Astrocyte (in vitro differentiated cells and primary cell): ENCODE measurements around the gene GALNT17. TPM values are rescaled to one million over a fixed set of nuclear protein-coding genes. Genes with fewer than 3 reads are reported as not detected.

Source experiments
- DNase-seq: peaks from one replicate; pipeline ENCODE4 v3.0.0-alpha.2; 2010; ENCODE audit warnings: low read depth
- FAIRE-seq: peaks from 2 replicates; lab custom pipeline; 2011; peaks lifted over from hg19 to GRCh38; lab: Jason Lieb, UNC
- H2AFZ ChIP-seq: 2 replicates; pipeline ENCODE4 v1.6.0; 2012; ENCODE audit warnings: low read depth, low read length, inconsistent platforms
- H3K27ac ChIP-seq: 2 replicates; pipeline ENCODE4 v1.5.1; 2011; ENCODE audit warnings: low read depth, low read length, inconsistent platforms
- H3K27me3 ChIP-seq: 2 replicates; pipeline ENCODE4 v1.6.0; 2011; ENCODE audit warnings: low read length, inconsistent platforms; ENCODE audit not compliant: insufficient read depth
- H3K36me3 ChIP-seq: 2 replicates; pipeline ENCODE4 v1.5.1; 2011; ENCODE audit warnings: low read length, inconsistent platforms; ENCODE audit not compliant: insufficient read depth
- H3K4me1 ChIP-seq: 2 replicates; pipeline ENCODE4 v1.5.1; 2011; ENCODE audit warnings: low read length, inconsistent platforms; ENCODE audit not compliant: insufficient read depth
- H3K4me2 ChIP-seq: 2 replicates; pipeline ENCODE4 v1.6.0; 2012; ENCODE audit warnings: low read length, inconsistent platforms
- H3K4me3 ChIP-seq: 2 replicates; pipeline ENCODE4 v1.5.1; 2011; ENCODE audit warnings: low read depth, mild to moderate bottlenecking, low read length, inconsistent platforms; ENCODE audit not compliant: insufficient read depth
- H3K79me2 ChIP-seq: 2 replicates; pipeline ENCODE4 v1.6.0; 2012; ENCODE audit warnings: mild to moderate bottlenecking, low read length, inconsistent platforms; ENCODE audit not compliant: insufficient read depth
- H3K9ac ChIP-seq: 2 replicates; pipeline ENCODE4 v1.6.0; 2012; ENCODE audit warnings: mild to moderate bottlenecking, low read length, inconsistent platforms
- H3K9me3 ChIP-seq: 2 replicates; pipeline ENCODE4 v1.5.1; 2012; ENCODE audit warnings: low read depth, mild to moderate bottlenecking, low read length, inconsistent platforms; ENCODE audit not compliant: insufficient read depth
- H4K20me1 ChIP-seq: 2 replicates; pipeline ENCODE4 v1.6.0; 2012; ENCODE audit warnings: low read length, inconsistent platforms; ENCODE audit not compliant: insufficient read depth
- H3K27ac Mint-ChIP-seq: one replicate; pipeline ENCODE4 v1.8.0; 2021; ENCODE audit warnings: mild to moderate bottlenecking, mixed read lengths; ENCODE audit not compliant: unreplicated experiment
- H3K27me3 Mint-ChIP-seq: one replicate; pipeline ENCODE4 v1.8.0; 2021; ENCODE audit warnings: low read depth, mixed read lengths; ENCODE audit not compliant: unreplicated experiment
- H3K36me3 Mint-ChIP-seq: one replicate; pipeline ENCODE4 v1.8.0; 2021; ENCODE audit warnings: low read depth, mixed read lengths; ENCODE audit not compliant: unreplicated experiment
- H3K4me1 Mint-ChIP-seq: one replicate; pipeline ENCODE4 v1.8.0; 2021; ENCODE audit warnings: low read depth, mixed read lengths; ENCODE audit not compliant: unreplicated experiment
- H3K4me3 Mint-ChIP-seq: one replicate; pipeline ENCODE4 v1.8.0; 2021; ENCODE audit warnings: mild to moderate bottlenecking, moderate library complexity, mixed read lengths; ENCODE audit not compliant: unreplicated experiment
- H3K9me3 Mint-ChIP-seq: one replicate; pipeline ENCODE4 v1.8.0; 2021; ENCODE audit warnings: mild to moderate bottlenecking, mixed read lengths; ENCODE audit not compliant: unreplicated experiment
- CTCF ChIP-seq: IDR thresholded peaks from 2 replicates; pipeline ENCODE4 v1.5.1; 2011; ENCODE audit warnings: low read depth, mild to moderate bottlenecking, inconsistent platforms, low read length, moderate library complexity; ENCODE audit not compliant: insufficient read depth
- EZH2 ChIP-seq: IDR thresholded peaks from 2 replicates; pipeline ENCODE4 v1.6.1; 2012; ENCODE audit warnings: mild to moderate bottlenecking, low read length, inconsistent platforms; ENCODE audit not compliant: insufficient read depth
- total RNA-seq: library from RNA; stranded (reverse); gene quantifications from 2 replicates; pipeline ENCODE4 v1.2.1, GENCODE V29; 2021

Gene GALNT17
- total RNA-seq, 1 donor from 2014 or later = 7.8 TPM

DNA sequence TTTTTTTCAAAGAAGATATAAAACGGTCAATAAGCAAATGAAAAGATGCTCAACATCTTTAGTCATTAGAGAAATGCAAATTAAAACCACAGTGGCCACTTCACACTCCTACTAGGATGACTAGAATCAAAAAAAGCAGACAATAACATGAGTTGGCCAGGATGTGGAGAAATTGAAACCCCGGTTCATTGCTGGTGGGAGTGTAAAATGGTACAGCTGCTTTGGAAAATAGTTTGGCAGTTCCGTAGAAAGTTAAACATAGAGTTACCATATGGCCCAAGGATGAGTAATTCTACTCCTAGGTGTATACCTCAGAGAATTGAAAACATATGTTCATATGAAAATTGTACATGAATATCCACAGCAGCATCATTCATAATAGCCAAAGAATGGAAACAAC, 573.3 kb downstream of the GALNT17 start:
- peak; percentile 67 for DNase-seq
- Mint-ChIP-seq H3K27me3 (peaks cover 2% of the 10 kb centered on the region), H3K4me3 (no peak overlapping the region), H3K36me3 (no peaks in the 10 kb centered on the region), H3K27ac (no peak overlapping the region), H3K4me1 (peaks cover 3% of the 10 kb centered on the region), H3K9me3 (peaks cover 11% of the 10 kb centered on the region)
- no peak overlapping the region for H2AFZ ChIP-seq
- no peaks in the 10 kb centered on the region for H4K20me1 ChIP-seq
- H3K4me3 ChIP-seq = no peak overlapping the region
- no peaks in the 10 kb centered on the region for H3K36me3 ChIP-seq
- H3K4me2 ChIP-seq = no peak overlapping the region
- H3K4me1 ChIP-seq = peaks cover 3% of the 10 kb centered on the region
- no peak overlapping the region for H3K9ac ChIP-seq
- TF ChIP-seq EZH2 = no peak
- TF ChIP-seq CTCF = no peak
- no peaks in the 10 kb centered on the region for H3K79me2 ChIP-seq
- peaks cover 4% of the 10 kb centered on the region for H3K9me3 ChIP-seq
- FAIRE-seq = no peak
- no peaks in the 10 kb centered on the region for H3K27me3 ChIP-seq
- H3K27ac ChIP-seq = no peak overlapping the region

DNA sequence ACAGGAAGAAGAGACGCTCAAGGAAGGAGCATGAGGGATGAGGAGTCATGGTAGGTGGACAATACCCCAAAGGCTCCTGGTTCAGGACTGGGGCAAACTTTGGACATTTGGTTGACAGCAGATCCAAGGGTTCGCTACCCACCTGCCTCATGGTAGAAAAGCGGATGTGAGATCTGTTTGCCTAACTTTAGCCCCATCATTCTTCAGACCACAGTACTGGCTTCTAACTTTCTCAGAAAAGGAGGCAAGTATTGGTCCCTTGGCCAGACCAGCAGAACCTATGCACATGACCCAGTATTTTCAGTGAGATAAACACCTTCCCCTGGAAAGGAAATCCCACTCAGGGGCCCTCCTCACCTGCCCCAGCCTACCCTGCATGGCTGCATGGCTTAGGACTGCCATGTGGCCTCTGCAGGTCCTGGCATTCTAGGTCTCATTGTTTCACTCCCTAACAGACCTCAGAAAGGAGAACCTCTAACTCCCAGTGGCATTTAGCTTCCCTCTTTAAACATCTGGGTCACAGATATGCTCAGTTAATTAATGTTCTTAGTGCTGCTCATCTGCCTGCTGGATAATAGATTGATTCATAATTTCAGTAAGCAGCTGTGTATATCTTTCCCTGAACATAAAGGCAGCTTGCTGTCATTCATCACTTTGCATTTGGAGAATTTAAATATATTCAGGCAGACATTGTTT, 574.1 kb downstream of the GALNT17 start:
- Mint-ChIP-seq H3K27me3 (peaks cover 2% of the 10 kb centered on the region), H3K4me1 (peaks cover 3% of the 10 kb centered on the region)

More for the DNA sequence above, 574.1 kb downstream of the GALNT17 start:
- Histone ChIP-seq H3K9me3 (peaks cover 4% of the 10 kb centered on the region), H3K4me1 (peaks cover 3% of the 10 kb centered on the region), H3K27me3 (no peaks in the 10 kb centered on the region), H3K4me3 (no peak overlapping the region), H2AFZ (no peak overlapping the region), H3K4me2 (no peak overlapping the region), H4K20me1 (no peaks in the 10 kb centered on the region), H3K36me3 (no peaks in the 10 kb centered on the region), H3K9ac (no peak overlapping the region), H3K79me2 (no peaks in the 10 kb centered on the region), H3K27ac (no peak overlapping the region)
- Mint-ChIP-seq H3K4me3 (no peak overlapping the region), H3K36me3 (no peaks in the 10 kb centered on the region), H3K27ac (no peak overlapping the region), H3K9me3 (peaks cover 11% of the 10 kb centered on the region)
- TF ChIP-seq EZH2 (no peak), CTCF (no peak)
- FAIRE-seq = no peak
- DNase-seq = no peak
